ENCODE data around the gene SRP68.
"Not testable (repeated sequence)": the region's sequence is repeated elsewhere in the genome, so short reads cannot be mapped to it uniquely, and the experiment has no call there.

Gene SRP68

DNA sequence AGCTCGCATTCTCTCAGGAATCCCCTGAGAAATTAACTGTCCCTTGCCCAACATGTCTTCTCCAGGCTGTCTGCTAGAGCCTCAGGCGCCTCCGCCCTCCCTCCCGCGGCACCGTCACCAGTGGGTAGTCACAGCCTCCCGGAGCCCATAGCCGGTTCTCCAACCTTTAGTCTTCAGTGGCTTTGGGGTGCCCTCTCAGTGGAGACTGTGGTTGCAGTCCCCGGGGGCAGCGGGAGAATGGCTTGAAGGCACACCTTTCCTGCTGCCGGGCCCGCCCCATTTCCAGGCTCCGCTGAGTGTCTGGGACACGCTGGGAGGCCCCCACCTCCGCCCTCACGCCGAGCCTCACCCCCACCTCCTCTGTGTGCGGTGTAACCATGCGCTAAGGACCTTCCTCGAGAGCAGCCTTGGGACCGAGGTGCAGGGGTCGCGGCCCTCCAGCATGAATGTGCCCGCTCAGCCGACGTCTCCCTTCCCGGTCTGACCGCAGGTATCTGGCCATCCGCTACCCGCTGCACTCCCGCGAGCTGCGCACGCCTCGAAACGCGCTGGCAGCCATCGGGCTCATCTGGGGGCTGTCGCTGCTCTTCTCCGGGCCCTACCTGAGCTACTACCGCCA lies 3.9 kb upstream of the SRP68 start:
- Mint-ChIP-seq H3K27ac (no peak overlapping the region), H3K27me3 (ENCODE audit: low read depth) (peaks cover 51% of the 10 kb centered on the region), H3K4me3 (peak overlapping the region; percentile 60), H3K4me1 (ENCODE audit: low read depth) (peaks cover 17% of the 10 kb centered on the region), H3K36me3 (ENCODE audit: low read depth) (peaks cover 5% of the 10 kb centered on the region), H3K9me3 (no peaks in the 10 kb centered on the region)
- DNase-seq (ENCODE audit: low spot score) = no peak

- peaks cover 22% of the 10 kb centered on the region for H3K4me1 Mint-ChIP-seq (ENCODE audit: low read depth)
- H3K27ac Mint-ChIP-seq = no peak overlapping the region
- DNase-seq (ENCODE audit: low spot score) = no peak
- peak overlapping the region; percentile 69 for H3K4me3 Mint-ChIP-seq
- peaks cover 51% of the 10 kb centered on the region for H3K27me3 Mint-ChIP-seq (ENCODE audit: low read depth)
- peaks cover 5% of the 10 kb centered on the region for H3K36me3 Mint-ChIP-seq (ENCODE audit: low read depth)
- no peaks in the 10 kb centered on the region for H3K9me3 Mint-ChIP-seq
Observed at GRCh38 chr17:76075364-76076145, 3.2 kb upstream of the SRP68 start.

- Mint-ChIP-seq H3K4me1 (ENCODE audit: low read depth) (peaks cover 26% of the 10 kb centered on the region), H3K27ac (peak within 1 kb of the TSS; percentile 39), H3K36me3 (ENCODE audit: low read depth) (peaks cover 10% of the 10 kb centered on the region), H3K4me3 (peak within 1 kb of the TSS; percentile 69), H3K27me3 (ENCODE audit: low read depth) (peaks cover 51% of the 10 kb centered on the region), H3K9me3 (no peaks in the 10 kb centered on the region)
- DNase-seq (ENCODE audit: low spot score) = no peak
Observed at GRCh38 chr17:76074390-76075363, 2.4 kb upstream of the SRP68 start, which contains the start of gene GALR2. Gene GALR2, plus strand, starts transcription at chr17:76074781. Its CDS starts 103 bp downstream, at chr17:76074884.

DNA sequence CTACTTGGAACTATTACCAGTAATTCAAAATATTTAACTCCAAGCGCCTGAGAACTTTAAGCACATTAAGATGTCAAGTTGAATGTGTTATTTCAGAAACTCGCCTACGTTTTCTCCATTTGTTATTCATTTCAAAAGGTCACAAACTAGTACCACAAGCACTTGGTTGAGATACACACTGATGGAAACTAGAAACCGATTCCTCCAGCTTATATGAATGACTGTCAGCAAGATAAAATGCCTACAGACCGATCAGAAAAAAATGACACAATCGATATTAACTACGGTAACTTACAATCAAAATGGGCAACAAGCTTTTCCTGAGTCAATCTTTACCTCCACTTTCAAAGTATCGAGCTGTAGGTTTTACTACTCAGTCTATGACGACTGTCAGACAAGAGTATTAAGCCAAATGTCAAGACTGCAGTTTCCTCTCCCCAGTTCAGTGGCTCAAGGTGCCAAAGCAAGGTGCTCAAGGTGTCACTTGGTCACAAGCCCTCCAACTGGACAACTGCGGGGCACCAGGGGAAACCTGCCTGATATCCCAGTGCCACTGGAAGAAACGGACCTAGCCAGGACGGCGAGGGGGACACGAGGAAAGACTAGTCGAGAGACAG lies 678 bp downstream of the SRP68 start:
- Mint-ChIP-seq H3K27ac (peak overlapping the region; percentile 91), H3K9me3 (no peaks in the 10 kb centered on the region)
- peak; percentile 55 for DNase-seq (ENCODE audit: low spot score)

GRCh38 chr17:76065775-76066174 lies 6.5 kb downstream of the SRP68 start:
- Mint-ChIP-seq H3K4me3 (no peak overlapping the region), H3K27ac (no peak overlapping the region), H3K9me3 (no peaks in the 10 kb centered on the region), H3K36me3 (ENCODE audit: low read depth) (peaks cover 55% of the 10 kb centered on the region), H3K4me1 (ENCODE audit: low read depth) (peaks cover 19% of the 10 kb centered on the region), H3K27me3 (ENCODE audit: low read depth) (no peaks in the 10 kb centered on the region)
- DNase-seq (ENCODE audit: low spot score) = no peak

More for the DNA sequence above, 678 bp downstream of the SRP68 start:
- H3K4me3 Mint-ChIP-seq = peak overlapping the region; percentile 97
- H3K36me3 Mint-ChIP-seq (ENCODE audit: low read depth) = peaks cover 18% of the 10 kb centered on the region
- peaks cover 26% of the 10 kb centered on the region for H3K4me1 Mint-ChIP-seq (ENCODE audit: low read depth)
- peaks cover 24% of the 10 kb centered on the region for H3K27me3 Mint-ChIP-seq (ENCODE audit: low read depth)

DNA sequence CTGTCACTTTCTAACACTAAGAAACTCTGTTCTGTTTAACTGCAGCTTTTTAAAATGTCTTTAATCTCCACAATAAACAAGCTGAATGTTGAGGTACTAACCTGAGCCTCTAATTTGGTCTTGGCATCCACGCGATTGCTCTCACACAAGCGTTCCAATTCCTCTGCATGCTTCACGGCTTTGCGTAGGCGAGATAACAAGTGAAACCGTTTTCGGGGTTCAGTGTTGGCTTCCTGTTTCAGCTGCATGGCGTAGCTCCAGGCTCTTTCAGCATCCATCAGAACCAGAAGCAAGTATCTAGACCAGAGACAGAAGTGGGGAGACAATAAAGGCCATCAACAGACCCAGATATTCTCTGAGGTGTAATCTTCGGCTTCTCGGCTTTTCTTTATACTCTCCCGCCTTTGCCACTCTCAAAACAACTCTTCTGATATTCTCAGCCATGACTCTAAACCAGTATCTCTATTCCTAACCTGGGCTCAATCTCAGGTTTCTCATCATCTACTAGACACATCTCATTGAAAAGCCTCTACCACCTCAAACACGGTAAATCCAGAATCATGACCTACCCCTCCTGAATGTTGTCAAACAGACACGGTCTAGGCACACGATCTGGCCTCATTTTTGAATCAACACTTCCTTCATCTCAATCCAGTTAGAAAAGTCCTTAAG lies 8.3 kb downstream of the SRP68 start:
- no peaks in the 10 kb centered on the region for H3K27me3 Mint-ChIP-seq (ENCODE audit: low read depth)
- peak overlapping the region; percentile 64 for H3K4me3 Mint-ChIP-seq
- H3K27ac Mint-ChIP-seq = peak overlapping the region; percentile 77
- peaks cover 62% of the 10 kb centered on the region for H3K36me3 Mint-ChIP-seq (ENCODE audit: low read depth)
- peak; percentile 54 for DNase-seq (ENCODE audit: low spot score)
- H3K4me1 Mint-ChIP-seq (ENCODE audit: low read depth) = peaks cover 13% of the 10 kb centered on the region
- no peaks in the 10 kb centered on the region for H3K9me3 Mint-ChIP-seq

DNA sequence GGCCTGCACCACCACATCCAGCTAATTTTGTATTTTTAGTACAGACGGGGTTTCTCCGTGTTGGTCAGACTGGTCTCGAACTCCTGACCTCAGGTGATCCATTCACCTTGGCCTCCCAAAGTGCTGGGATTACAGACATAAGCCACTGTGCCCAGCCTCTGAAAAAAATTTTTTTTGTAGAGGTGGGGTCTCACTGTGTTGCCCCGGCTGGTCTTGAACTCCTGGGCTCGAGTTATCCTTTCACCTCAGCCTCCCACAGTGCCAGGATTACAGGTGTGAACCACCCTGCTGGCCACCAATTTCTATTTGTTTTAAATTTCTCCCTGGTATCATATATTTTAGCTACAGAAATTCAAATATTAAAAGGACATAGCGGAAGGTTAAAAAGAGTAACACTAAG lies 14.1 kb downstream of the SRP68 start:
- not testable (repeated sequence) for H3K27ac Mint-ChIP-seq; H3K27me3 Mint-ChIP-seq (ENCODE audit: low read depth); DNase-seq (ENCODE audit: low spot score); H3K4me3 Mint-ChIP-seq; H3K4me1 Mint-ChIP-seq (ENCODE audit: low read depth); H3K9me3 Mint-ChIP-seq
- peaks cover 70% of the 10 kb centered on the region for H3K36me3 Mint-ChIP-seq (ENCODE audit: low read depth)

GRCh38 chr17:76056882-76057281 lies 15.4 kb downstream of the SRP68 start:
- Mint-ChIP-seq H3K27ac (no peak overlapping the region), H3K36me3 (ENCODE audit: low read depth) (peaks cover 62% of the 10 kb centered on the region), H3K9me3 (no peaks in the 10 kb centered on the region), H3K4me1 (ENCODE audit: low read depth) (peaks cover 8% of the 10 kb centered on the region), H3K27me3 (ENCODE audit: low read depth) (no peaks in the 10 kb centered on the region), H3K4me3 (no peak overlapping the region)
- no peak for DNase-seq (ENCODE audit: low spot score)

- DNase-seq (ENCODE audit: low spot score) = no peak
- no peak overlapping the region for H3K4me3 Mint-ChIP-seq
- H3K9me3 Mint-ChIP-seq = no peaks in the 10 kb centered on the region
- H3K36me3 Mint-ChIP-seq (ENCODE audit: low read depth) = peaks cover 59% of the 10 kb centered on the region
- H3K4me1 Mint-ChIP-seq (ENCODE audit: low read depth) = peaks cover 11% of the 10 kb centered on the region
- no peaks in the 10 kb centered on the region for H3K27me3 Mint-ChIP-seq (ENCODE audit: low read depth)
- no peak overlapping the region for H3K27ac Mint-ChIP-seq
Observed at GRCh38 chr17:76054112-76054476, 18.2 kb downstream of the SRP68 start.

DNA sequence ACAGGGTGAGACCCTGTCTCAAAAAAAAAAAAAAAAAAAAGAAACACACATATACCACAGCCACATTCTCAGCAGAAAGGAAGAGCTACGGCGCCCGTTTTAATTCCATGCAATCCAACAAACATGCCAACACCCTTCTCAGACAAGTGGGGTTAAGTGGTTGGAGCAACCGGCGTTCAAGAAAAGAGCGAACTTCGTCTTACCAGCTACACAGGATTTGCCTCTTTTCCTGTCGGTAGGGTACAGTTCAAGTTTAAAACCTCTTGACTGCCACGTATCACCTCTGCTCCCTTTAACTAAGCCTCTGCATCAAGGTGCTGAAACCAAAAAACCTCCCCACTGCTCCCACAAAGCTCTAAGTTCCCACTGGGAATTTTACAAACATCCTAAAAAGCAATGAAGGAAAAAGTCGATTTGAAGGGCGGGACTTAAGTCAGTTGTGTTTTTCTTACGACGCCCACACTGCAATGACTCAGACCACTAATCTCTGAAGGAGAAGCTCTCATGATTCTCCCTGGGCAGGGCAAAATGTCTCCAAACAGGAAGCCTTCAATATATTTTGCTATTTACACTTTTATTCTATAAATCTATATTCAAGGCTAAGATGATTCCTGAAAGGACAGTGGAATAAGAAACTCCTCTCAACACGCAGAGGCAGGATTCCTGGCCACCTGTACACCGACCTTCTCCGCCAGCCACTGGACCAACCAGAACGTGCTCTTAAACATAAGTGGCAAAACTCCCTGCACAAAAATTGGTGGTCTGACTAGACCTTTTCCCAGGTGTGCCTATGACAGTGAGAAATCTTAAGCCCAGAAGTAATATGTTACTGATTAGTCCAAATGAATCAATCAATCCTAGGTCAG lies 18.8 kb downstream of the SRP68 start:
- DNase-seq (ENCODE audit: low spot score) = no peak
- Mint-ChIP-seq H3K9me3 (no peaks in the 10 kb centered on the region), H3K36me3 (ENCODE audit: low read depth) (peaks cover 59% of the 10 kb centered on the region), H3K4me1 (ENCODE audit: low read depth) (peaks cover 13% of the 10 kb centered on the region), H3K4me3 (no peak overlapping the region), H3K27ac (no peak overlapping the region), H3K27me3 (ENCODE audit: low read depth) (no peaks in the 10 kb centered on the region)

DNA sequence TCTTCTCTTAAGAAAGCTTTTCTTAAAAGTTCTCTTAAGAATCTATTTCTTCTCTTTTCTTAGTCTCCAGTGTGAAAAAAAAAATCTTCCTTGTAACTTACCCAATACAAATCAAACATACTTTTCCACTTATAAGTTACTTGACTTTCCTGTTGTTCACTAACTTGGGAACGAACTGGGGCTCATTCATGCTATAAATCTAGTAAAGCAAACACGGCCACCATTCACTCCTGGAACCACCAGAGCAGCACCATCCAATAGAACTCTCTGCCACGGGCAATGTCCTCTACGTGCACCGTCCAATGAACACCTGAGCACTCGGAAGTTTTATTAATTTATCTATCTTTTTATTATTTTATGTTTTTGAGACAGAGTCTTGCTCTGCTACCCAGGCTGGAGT lies 20.8 kb downstream of the SRP68 start:
- no peak for DNase-seq (ENCODE audit: low spot score)
- Mint-ChIP-seq H3K4me1 (ENCODE audit: low read depth) (peaks cover 13% of the 10 kb centered on the region), H3K36me3 (ENCODE audit: low read depth) (peaks cover 51% of the 10 kb centered on the region), H3K27me3 (ENCODE audit: low read depth) (no peaks in the 10 kb centered on the region), H3K9me3 (no peaks in the 10 kb centered on the region), H3K4me3 (no peak overlapping the region), H3K27ac (no peak overlapping the region)

Measured in T-helper 2 cell treated with Interferon-gamma antibody and Interleukin-4, amounts not matched to agents 5 μg/mL and 100 μg/mL, for 36 hours (primary cell).